HepG2 (cell line): ENCODE results near the gene ISLR. TPM values are rescaled to one million over a fixed set of nuclear protein-coding genes. Genes with fewer than 3 reads are reported as not detected.

Experiments used
- ATAC-seq: fragments of 200-7000 bp; cut with Tn5 transposase; 3 replicates; pipeline ENCODE4 v1.9.1; 2020; ENCODE audit warnings: mild to moderate bottlenecking, moderate library complexity
- BruUV-seq: library from RNA; stranded (reverse); fragments of 400-500 nt; replicated peaks from 2 replicates; lab custom pipeline; 2021; lab: Mats Ljungman, UMichigan
- CTCF ChIA-PET: fragments of 300-600 bp; formaldehyde crosslinking; extraction: SDS; loops from one replicate; lab custom pipeline; 2021; ENCODE audit warnings: low total read pairs, inconsistent platforms, low intra/inter-chr PET ratio; lab: Yijun Ruan, JAX
- POLR2A ChIA-PET: fragments of 350-600 bp; sonication (Branson Sonifier 250); formaldehyde crosslinking; loops from one replicate; lab custom pipeline; 2020; ENCODE audit warnings: antibody characterized with exemption, inconsistent platforms; lab: Yijun Ruan, JAX
- DNase-seq: peaks from one replicate; pipeline ENCODE4 v3.0.0-alpha.2; 2015; ENCODE audit warnings: low spot score
- FAIRE-seq: peaks from 3 replicates; lab custom pipeline; 2011; peaks lifted over from hg19 to GRCh38; lab: Jason Lieb, UNC
- H2AFZ ChIP-seq: one replicate; pipeline ENCODE4 v1.6.1; 2011; ENCODE audit warnings: low read length, inconsistent platforms
- H3K27ac ChIP-seq: fragments of 300-600 bp; 3 replicates; pipeline ENCODE4 v1.8.0; 2011; ENCODE audit warnings: mixed run types, mild to moderate bottlenecking, mixed read lengths, low read length, inconsistent platforms; ENCODE audit not compliant: insufficient read depth; ENCODE audit errors: extremely low read length
- H3K27me3 ChIP-seq, 2 experiments: fragments of 200-600 bp in 1 of 2; 2 replicates in 1 of 2; 3 replicates in 1 of 2; pipeline versions ENCODE4 v1.6.0 to v1.8.0; 2011; ENCODE audit warnings: low read length in 2 of 2, mild to moderate bottlenecking in 2 of 2, moderate library complexity in 2 of 2, inconsistent platforms in 1 of 2; ENCODE audit not compliant: insufficient read depth in 2 of 2, control insufficient read depth in 1 of 2
- H3K36me3 ChIP-seq, 2 experiments: fragments of 200-600 bp in 1 of 2; replicated peaks in 1 of 2; 2 replicates in 1 of 2; 3 replicates in 1 of 2; pipeline versions ENCODE4 v1.5.1 to v1.8.0; 2011; ENCODE audit warnings: low read length in 2 of 2, inconsistent platforms in 1 of 2; ENCODE audit not compliant: insufficient read depth in 2 of 2, control insufficient read depth in 1 of 2
- H3K4me1 ChIP-seq: 2 replicates; pipeline ENCODE4 v1.5.1; 2012; ENCODE audit warnings: low read length, inconsistent platforms; ENCODE audit not compliant: insufficient read depth
- H3K4me2 ChIP-seq: 2 replicates; pipeline ENCODE4 v1.6.0; 2011; ENCODE audit warnings: low read depth, low read length, inconsistent platforms
- H3K4me3 ChIP-seq, 3 experiments: fragments of 200-600 bp in 1 of 3; sonication (generic), shearing (Covaris generic) in 1 of 3; replicated peaks in 1 of 3; 2 replicates each; pipeline ENCODE4 v1.5.1; 2011 to 2016; ENCODE audit warnings: low read length in 3 of 3, inconsistent platforms in 2 of 3, low read depth in 2 of 3, mild to moderate bottlenecking in 2 of 3, control low read depth in 1 of 3, mixed read lengths in 1 of 3; ENCODE audit not compliant: insufficient read depth in 1 of 3
- H3K79me2 ChIP-seq: one replicate; pipeline ENCODE4 v1.6.1; 2011; ENCODE audit warnings: low read length, inconsistent platforms; ENCODE audit not compliant: insufficient read depth
- H3K9ac ChIP-seq: 2 replicates; pipeline ENCODE4 v1.6.0; 2011; ENCODE audit warnings: mild to moderate bottlenecking, low read depth, low read length, inconsistent platforms; ENCODE audit not compliant: insufficient read depth
- H3K9me3 ChIP-seq: 2 replicates; pipeline ENCODE4 v1.5.1; 2012; ENCODE audit warnings: mild to moderate bottlenecking, low read length
- H4K20me1 ChIP-seq: 2 replicates; pipeline ENCODE4 v1.6.0; 2011; ENCODE audit warnings: inconsistent platforms, mild to moderate bottlenecking, low read length, moderate library complexity; ENCODE audit not compliant: insufficient read depth
- KDM6A ChIP-seq: IDR thresholded peaks from 2 replicates; pipeline ENCODE4 v1.6.1; 2016; ENCODE audit warnings: low read depth
- PHF21A ChIP-seq: sonication (generic); formaldehyde crosslinking; IDR thresholded peaks from 2 replicates; pipeline ENCODE4 v1.5.0; 2020; ENCODE audit warnings: mild to moderate bottlenecking, missing genetic modification reagents
- ZFX ChIP-seq: sonication (generic); formaldehyde crosslinking; IDR thresholded peaks from 2 replicates; pipeline ENCODE4 v1.4.0; 2020; ENCODE audit warnings: mild to moderate bottlenecking, low read depth, missing genetic modification reagents, moderate library complexity
- ZNF138 ChIP-seq: sonication (generic); formaldehyde crosslinking; IDR thresholded peaks from 2 replicates; pipeline ENCODE4 v1.5.0; 2020; ENCODE audit warnings: mild to moderate bottlenecking, low read depth, missing genetic modification reagents
- ZNF280D ChIP-seq: sonication (generic); formaldehyde crosslinking; IDR thresholded peaks from 2 replicates; pipeline ENCODE4 v1.5.1; 2020; ENCODE audit warnings: mild to moderate bottlenecking, missing genetic modification reagents
- ZNF460 ChIP-seq: sonication (generic); formaldehyde crosslinking; IDR thresholded peaks from 2 replicates; pipeline ENCODE4 v1.5.1; 2020; ENCODE audit warnings: missing genetic modification reagents, mild to moderate bottlenecking, borderline replicate concordance
- ZNF598 ChIP-seq: sonication (generic); formaldehyde crosslinking; IDR thresholded peaks from 2 replicates; pipeline ENCODE4 v1.5.1; 2020; ENCODE audit warnings: mild to moderate bottlenecking, missing genetic modification reagents, borderline replicate concordance
- ZNF747 ChIP-seq: sonication (generic); formaldehyde crosslinking; IDR thresholded peaks from 2 replicates; pipeline ENCODE4 v1.8.1; 2023; ENCODE audit warnings: missing genetic modification reagents, mild to moderate bottlenecking, borderline replicate concordance
- ZNF800 ChIP-seq: sonication (generic); formaldehyde crosslinking; IDR thresholded peaks from 2 replicates; pipeline ENCODE4 v1.4.0; 2020; ENCODE audit warnings: missing genetic modification reagents
- WGBS: methylation state at CpG from one replicate; pipeline ENCODE4 v1.1.6; 2017; ENCODE audit warnings: low lambda C conversion rate; 5-methylcytosine and 5-hydroxymethylcytosine counted together
- in situ Hi-C: cut with HindIII; loops from 2 replicates; pipeline ENCODE4 v1.10.0; 2017; ENCODE audit warnings: low pct_unique_long_range_greater_than_20kb; ENCODE audit not compliant: extremely low pct_ligation_motif_present
- intact Hi-C: fragments of 100-400 bp; cut with micrococcal nuclease; formaldehyde crosslinking; loops from one replicate; pipeline ENCODE4 v1.10.0; 2022; ENCODE audit not compliant: unreplicated experiment
- polyA plus RNA-seq, 8 experiments: library from polyadenylated mRNA; depleted of rRNA in 3 of 8; stranded (reverse) in 7 of 8; unstranded in 1 of 8; fragments of >200 nt; fragmentation: Illumina TruSeq in 4 of 8; extraction: Trizol in 4 of 8; gene quantifications; 2 replicates each; pipeline versions ENCODE4 v1.2.1 to v1.2.3, GENCODE V29; 2011 to 2016; ENCODE audit warnings: low read depth in 4 of 8, missing spikeins in 1 of 8, mixed read lengths in 1 of 8; ENCODE audit not compliant: insufficient read depth in 1 of 8
- total RNA-seq, 5 experiments: library from RNA; depleted of rRNA; stranded (reverse); fragments of >200 nt; fragmentation: Illumina TruSeq; extraction: Trizol; gene quantifications; 2 replicates each; pipeline ENCODE4 v1.2.3, GENCODE V29; 2016; ENCODE audit warnings: low read depth in 1 of 5
- TF ChIP-seq, protein P1 (sequence below): sonication (generic); formaldehyde crosslinking; IDR thresholded peaks from 2 replicates; pipeline ENCODE4 v1.9.0; 2022; ENCODE audit warnings: low read depth, missing genetic modification reagents

Gene ISLR
- total and polyA plus RNA-seq, 2 of the 13 experiments (the other 11 are each of a cell fraction or from before 2014, with no cell fraction given), result not detected

DNA sequence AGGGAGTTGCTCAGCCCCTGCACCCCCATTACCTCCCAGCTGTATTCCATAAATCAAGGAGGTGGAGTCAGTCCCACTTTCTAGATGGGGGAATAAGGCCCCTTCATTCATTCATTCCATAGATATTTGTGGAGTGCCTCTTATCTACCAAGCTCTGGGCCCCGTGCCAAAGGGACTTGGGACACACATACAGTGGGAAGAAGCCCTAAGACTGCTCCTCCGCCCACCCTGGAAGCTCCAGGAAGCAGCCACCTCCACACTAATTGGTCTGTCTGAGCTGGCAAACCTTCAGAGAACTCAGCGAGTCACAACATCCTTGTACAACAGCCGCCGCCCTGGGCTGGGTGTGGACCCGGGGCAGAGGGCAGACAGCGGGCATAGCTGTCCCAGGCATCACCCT lies 22.7 kb downstream of the ISLR start (continued):
- TF ChIP-seq ZNF598 (CRISPR knock-in tag) (no peak), ZNF460 (CRISPR knock-in tag) (no peak), ZNF747 (CRISPR knock-in tag) (no peak)

DNA sequence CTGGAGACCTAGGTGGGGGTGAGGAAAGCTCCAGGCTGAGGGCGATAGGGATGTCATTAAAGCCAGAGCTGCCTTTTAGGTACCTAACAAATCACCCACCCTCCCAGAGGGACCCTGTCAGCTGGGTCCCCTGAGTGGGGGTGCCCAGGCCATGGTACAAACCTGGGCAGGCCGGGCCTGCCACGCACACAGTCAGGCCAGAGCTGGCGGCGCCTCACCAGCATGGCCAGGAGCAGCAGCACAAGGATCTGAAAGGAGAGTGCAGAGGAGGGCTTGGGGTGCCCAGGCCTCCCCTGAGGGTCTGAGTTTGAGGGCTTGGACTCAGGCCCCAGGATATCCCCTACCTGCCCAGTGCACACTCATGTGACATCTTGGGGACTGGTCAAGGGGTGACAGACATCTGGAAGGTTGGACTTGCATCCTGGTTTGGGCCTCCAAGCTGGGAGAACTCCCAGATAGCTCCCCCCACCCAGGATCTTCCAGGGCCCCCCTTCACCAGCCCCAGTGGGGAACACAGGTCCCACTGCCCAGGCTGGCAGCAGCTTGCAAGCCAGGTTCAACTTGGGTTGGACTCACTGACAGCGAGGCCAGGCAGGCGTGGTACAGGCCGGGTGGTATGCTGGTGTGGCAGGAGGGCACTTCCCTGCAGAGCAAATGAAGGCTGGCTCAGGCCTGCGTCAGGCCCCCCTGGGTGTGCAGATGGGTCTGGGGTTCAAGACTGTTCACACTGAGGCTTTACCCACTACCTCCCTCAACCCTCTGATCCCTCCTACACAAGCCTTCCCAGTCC lies 23.9 kb downstream of the ISLR start:
- in situ Hi-C loops (no loop called here), intact Hi-C loops (no loop called here)
- ChIA-PET POLR2A (no interaction called here), CTCF (no interaction called here)
- no peak for DNase-seq
- Histone ChIP-seq H3K9ac (no peak overlapping the region), H3K4me1 (0 out of 2 replicates have a peak, but pooled peaks cover 15% of the 10 kb centered on the region), H3K79me2 (no peaks in the 10 kb centered on the region), H3K36me3 (no peaks in the 10 kb centered on the region), H3K27me3 (no peaks in the 10 kb centered on the region; a peak in 1 of 5 replicates), H3K9me3 (no peaks in the 10 kb centered on the region), H3K4me2 (no peak overlapping the region), H4K20me1 (no peaks in the 10 kb centered on the region), H3K4me3 (no peak overlapping the region), H3K27ac (no peak overlapping the region), H2AFZ (no peak overlapping the region)
- ATAC-seq, result no peak
- no TSS peak for BruUV-seq
- FAIRE-seq, result no peak
- WGBS, result no CpG with 5 or more reads among the region's 9 CpGs
- TF ChIP-seq ZNF138 (CRISPR knock-in tag), result no peak
- no peak for TF ChIP-seq ZNF280D (CRISPR knock-in tag)
- TF ChIP-seq PHF21A, result no peak
- no peak for TF ChIP-seq ZFX
- TF ChIP-seq ZNF800 (CRISPR knock-in tag), result no peak
- TF ChIP-seq KDM6A, result no peak
- TF ChIP-seq, protein P1, sequence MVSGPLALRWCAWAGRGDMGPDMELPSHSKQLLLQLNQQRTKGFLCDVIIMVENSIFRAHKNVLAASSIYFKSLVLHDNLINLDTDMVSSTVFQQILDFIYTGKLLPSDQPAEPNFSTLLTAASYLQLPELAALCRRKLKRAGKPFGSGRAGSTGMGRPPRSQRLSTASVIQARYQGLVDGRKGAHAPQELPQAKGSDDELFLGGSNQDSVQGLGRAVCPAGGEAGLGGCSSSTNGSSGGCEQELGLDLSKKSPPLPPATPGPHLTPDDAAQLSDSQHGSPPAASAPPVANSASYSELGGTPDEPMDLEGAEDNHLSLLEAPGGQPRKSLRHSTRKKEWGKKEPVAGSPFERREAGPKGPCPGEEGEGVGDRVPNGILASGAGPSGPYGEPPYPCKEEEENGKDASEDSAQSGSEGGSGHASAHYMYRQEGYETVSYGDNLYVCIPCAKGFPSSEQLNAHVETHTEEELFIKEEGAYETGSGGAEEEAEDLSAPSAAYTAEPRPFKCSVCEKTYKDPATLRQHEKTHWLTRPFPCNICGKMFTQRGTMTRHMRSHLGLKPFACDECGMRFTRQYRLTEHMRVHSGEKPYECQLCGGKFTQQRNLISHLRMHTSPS, result no peak
